ENCODE results near the gene TSPAN32.
"Not testable (repeated sequence)": the region's sequence is repeated elsewhere in the genome, so short reads cannot be mapped to it uniquely, and the experiment has no call there.

TSPAN32 gene

DNA sequence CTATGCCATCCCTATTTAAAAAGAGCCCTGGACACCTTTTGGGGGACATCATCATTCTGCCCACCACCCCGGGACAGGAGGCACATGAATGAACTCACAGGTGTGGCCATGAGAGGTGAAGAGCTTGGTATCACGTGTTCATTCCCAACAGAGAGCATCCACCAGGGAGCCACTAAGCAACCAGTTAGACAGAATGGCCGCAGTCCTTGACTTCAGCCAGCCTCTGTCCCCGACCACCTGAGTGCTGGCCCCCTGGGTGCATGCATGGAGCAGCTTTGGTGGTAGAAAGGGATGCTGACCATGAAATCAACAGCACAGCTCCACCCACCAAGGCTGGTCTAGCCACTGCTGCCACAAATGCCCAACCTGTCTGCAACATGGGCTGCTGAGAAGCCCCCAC, 44.2 kb downstream of the TSPAN32 start:
- no peak for FAIRE-seq

DNA sequence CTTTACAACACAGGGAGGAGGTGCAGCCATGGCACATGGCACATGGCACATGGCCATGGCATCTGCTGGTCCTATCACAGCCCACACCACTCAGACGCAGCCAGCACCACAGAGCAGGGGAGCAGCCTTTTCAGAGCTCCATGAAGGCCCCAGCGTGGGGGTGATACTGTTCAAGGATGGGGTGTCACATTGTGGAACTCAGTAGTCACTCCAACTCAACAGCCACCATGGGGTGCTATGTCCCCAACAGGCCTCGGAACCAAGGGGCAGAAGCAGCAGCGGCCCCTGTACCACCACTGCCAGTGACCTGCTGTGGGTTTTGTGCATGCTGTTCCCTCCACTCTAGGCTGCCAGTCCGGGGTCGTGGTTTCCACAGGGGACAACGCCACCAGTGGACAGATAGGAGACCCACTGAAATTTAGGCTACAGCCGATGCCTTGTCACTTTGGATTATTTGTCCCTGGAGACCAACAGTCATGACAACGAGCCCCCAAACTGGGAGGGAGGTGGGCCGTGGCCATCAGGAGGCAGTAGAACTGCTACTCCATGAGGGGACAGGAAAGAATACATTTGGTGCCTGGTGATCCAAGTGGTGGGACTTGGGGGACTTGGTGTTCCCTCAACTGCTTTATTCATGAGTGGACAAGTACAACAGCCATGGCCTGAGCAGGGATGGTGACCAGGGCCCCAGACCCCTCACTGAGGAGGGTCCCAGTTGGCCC, 44.9 kb downstream of the TSPAN32 start:
- FAIRE-seq = no peak

DNA sequence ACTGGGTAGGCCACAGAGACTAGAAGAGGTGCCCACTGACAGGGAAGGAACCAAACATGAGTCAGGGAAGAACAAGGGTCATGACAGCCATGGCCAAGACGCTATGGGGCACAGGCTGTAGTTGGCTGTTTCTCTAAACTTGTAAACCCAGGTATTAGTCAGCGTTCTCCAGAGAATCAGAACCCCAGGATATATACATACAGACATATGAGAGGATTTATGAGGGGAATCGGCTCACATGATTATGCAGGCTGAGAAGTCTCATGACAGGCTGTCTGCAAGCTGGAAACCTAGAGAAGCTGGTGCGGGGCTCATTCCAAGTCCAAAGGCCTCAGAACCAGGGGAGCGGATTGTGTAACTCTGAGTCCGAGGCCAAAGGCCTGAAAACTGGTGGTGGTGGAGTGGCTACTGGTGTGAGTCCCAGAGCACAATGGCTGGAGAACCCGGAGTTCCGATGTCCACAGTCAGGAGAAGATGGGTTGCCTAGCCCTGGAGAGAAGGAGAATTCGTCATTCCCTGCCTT, 45.6 kb downstream of the TSPAN32 start:
- no peak for FAIRE-seq

DNA sequence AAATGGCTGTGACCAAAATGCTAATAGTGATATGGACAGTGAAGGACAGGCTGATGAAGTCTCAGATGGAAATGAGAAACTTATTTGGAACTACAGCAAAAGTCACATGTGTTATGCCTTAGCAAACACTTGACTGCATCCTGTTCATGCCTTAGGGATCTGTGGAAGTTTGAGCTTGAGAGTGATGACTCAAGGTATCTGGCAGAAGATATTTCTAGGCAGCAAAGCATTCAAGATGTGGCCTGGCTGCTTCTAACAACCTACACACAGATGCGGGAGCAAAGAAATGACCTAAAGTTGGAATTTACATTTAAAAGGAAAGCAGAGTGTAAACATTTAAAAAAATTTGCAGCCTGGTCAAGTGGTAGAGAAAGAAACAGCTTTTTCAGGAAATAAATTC, 47.2 kb downstream of the TSPAN32 start:
- FAIRE-seq = no peak

DNA sequence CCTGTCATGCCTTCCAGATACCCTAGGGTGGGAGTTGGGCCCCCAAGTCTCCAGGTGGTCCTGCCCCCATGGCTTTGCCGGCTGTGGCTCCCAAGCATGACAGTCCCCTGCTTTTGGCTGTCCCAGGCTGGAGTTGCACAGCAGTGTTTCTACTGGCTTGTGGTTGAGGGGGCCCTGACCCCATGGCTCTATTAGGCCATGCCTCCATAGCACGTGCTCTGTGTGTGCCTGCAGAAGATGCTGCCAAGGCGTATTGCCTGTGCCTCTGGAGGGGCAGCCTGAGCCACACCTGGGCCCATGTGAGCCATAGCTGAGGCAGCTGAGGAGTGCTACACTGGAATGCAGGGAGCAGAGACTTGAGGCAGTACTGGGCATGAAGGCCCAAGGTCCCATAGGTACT, 49.9 kb downstream of the TSPAN32 start:
- FAIRE-seq = no peak

DNA sequence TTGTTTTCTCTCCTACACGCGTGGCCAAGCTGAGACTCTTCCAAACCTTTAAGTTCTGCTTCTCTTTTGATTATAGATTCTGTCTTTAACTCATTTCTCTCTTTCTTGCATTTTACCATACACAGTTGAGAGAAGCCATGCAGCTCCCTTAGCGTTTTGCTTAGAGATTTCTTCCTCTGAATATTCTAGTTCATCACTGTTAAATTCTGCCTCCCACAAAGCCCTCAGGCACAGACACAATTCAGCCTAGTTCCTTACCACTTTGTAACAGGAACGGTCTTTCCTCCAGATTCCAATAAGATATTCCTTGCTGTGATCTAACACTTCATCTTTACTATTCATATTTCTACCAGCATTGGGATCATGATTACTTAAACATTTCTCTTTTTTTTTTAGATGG, 50.6 kb downstream of the TSPAN32 start:
- FAIRE-seq = no peak

DNA sequence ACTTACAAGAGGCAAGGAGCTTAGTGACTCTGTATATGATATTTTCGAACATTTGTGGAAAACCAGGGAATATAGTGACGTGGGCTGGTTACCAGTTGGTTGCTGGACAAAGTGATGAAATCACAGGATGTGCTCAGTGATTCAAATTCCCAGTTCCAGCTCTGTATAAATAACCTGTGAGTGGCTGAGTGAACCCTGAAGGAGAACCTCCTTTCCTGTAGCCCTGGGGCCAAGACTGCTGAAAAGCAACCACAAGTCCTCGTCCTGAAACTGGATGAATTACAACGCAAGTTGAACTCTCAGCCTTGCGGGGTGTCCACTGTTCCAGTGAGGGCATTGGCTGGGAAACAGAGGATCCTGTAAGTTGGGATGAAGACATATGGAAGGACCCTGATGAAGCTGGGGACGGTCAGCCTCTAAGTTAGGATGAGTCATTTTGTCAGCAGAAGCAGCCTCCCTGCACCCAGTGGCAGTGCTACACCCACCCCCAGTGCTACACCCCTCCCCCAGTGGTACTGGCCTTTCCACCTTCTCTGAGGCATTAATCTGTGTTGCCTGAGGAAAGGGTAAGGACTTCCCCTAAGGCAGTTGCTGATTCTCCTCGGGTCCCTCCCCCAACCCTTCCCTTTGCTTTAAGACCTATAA, 53.3 kb downstream of the TSPAN32 start:
- FAIRE-seq = no peak

DNA sequence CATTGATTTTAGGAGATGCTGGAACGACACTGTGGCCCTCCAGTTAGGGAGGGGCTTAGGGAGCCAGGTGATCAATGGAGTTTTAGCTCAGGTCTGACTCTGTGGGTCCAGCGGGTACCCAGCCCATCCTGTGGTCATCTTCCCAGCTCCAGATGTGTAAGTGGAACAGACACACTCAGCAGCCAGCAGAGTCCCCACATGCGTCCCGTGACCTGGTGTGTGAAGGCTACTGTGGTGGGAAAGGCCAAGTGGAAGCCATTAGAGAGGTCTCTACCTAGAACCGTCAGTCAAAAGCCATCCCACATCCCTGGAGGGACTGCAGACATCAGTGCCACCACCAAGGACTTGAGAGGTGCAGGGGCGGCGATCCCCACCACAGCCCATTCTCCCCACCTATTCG, 55.4 kb downstream of the TSPAN32 start:
- FAIRE-seq = no peak

DNA sequence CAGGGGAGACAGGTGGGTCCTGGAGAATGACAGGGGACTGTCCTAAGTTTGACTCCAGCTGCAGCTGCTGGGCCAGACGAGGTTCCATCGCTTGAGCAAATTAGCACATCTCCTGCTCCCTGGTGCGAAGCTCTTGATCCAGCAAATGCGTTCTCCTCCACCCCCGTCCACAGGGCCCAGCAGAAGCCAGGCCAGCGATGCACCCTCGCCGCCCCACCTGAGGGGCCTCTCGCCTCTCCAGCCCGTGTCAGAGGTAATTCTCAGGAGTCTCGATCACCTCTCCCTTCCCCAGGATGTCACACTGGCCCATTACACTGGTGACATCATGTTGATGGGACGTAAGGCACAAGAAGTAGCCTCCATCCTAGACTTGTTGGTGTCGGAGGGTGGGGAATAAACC, 55.8 kb downstream of the TSPAN32 start:
- FAIRE-seq = not testable (repeated sequence)

DNA sequence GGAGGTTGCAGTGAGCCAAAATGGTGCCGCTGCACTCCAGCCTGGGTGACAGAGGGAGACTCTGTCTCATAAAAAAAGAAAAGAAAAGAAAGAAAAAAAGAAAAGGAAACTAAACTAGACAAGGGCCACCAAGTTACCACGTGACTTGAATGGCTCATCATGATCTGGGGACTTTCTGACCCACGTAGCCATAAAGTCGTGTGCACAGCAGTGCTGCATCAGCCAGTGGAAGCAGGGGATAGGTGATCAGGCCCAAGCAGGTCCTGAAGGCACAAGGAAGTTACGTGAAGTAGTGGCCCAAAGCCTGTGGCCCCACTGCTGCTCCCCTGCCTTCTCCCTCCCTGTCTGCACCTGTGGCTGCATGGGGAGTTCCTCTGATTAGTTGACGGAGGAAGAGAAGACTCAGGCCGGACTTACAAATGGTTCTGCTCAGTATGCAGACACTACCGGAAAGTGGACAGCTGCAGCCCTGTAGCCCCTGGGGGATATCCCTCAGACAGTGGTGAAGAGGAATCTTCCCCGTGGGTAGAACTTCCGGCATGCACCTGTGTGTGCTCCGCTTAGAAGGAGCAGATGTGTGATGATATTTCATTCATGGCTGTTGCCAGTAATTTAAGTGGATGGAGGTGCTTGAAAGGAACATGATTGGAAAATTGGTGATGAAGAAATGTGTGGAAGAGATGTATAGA, 57.1 kb downstream of the TSPAN32 start:
- no peak for FAIRE-seq

DNA sequence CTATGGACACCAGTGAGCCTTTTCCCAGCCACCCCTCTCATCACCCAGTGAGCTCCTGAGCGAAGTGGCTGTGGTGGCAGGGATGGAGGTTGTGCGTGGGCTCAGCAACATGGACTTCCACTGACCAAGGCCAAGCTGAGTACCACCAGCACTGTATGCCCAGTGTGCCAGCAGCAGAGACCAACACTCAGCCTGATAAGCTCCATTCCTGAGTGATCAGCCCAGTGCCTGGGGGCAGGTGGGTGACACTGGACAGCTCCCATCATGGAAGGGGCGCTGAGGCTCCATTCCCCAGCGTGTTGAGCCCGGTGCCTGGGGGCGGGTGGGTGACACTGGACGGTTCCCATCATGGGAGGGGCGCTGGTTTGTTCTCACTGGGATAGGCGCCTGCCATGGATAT, 57.7 kb downstream of the TSPAN32 start:
- FAIRE-seq = no peak

DNA sequence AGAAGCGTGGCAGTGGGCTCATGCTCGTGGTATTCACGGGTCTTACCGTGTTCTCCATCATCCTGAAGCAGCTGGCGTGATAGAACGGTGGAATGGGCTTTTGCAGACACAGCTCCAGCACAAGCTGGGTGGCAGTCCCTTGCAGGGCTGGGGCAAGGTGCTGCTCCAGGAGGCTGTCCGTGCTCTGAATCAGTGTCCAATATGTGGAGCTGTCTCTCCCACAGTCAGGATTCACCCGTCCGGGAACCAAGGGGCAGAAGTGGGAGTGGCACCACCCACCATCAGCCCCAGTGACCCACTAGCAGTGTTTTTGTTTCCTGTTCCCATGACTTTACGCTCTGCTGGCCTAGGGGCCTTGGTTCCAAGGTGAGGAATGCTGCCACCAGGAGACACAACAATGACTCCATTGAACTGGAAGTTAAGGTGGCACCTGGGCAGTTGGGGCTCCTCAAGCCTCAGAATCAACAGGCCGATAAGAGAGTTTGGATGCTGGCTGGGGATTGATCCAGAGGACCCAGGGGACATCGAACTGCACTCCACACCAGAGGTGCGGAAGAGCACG, 58.3 kb downstream of the TSPAN32 start:
- FAIRE-seq = no peak

DNA sequence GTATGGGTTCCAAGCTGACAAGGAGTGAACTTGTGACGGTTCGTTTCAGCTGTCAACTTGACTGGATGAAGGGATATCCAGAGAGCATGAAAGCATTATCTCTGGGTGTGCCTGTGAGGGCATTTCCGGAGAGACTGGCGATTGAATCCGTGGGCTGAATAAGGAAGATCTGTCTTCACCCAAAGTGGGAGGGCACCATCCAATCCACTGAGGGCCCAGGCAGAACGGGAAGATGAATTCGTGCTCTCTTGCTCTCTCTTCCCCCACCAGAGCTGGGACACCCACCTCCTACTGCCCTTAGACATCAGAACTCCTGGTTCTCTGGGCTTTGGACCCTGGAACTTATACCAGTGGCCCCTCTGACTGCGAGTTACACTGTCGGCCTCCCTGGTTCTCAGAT, 59.8 kb downstream of the TSPAN32 start:
- FAIRE-seq = no peak

DNA sequence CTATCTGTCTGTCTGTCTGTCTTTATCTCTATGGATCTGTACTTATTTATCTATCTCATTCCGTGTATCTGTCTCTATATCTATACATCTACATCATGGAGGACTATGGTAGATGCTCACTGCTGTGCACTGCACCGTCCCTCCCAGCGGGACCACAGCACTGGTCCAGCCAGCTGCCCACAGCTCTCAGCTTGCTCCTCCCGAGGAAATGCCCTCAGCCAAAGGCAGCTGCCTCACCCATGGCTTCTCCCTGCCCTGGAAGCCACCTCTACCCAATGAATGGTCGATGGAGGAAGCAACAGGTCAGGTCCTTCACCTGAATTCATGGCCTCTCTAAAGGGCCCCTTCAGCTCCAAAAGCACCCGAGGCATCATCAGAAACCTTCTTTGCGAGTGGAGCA, 60.6 kb downstream of the TSPAN32 start:
- no peak for FAIRE-seq

DNA sequence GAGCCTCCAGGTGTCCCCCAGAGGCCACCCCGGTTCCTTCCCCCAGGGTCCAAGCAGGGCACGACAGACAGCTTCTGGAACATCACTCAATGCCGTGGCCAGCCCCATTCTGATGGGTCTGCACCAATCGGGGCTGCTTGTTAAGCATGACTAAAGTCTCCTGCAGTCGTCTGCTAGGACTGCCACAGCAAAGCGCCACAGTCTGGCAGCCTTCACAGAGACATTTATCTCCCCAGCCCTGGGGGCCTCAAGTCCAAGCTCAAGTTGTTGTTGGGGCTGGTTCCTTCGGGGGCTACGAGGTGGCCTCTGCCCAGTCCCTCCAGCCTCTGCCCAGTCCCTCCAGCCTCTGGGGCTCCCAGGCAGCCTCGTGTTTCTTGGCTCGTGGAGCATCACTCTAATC, 61.3 kb downstream of the TSPAN32 start:
- FAIRE-seq = no peak

DNA sequence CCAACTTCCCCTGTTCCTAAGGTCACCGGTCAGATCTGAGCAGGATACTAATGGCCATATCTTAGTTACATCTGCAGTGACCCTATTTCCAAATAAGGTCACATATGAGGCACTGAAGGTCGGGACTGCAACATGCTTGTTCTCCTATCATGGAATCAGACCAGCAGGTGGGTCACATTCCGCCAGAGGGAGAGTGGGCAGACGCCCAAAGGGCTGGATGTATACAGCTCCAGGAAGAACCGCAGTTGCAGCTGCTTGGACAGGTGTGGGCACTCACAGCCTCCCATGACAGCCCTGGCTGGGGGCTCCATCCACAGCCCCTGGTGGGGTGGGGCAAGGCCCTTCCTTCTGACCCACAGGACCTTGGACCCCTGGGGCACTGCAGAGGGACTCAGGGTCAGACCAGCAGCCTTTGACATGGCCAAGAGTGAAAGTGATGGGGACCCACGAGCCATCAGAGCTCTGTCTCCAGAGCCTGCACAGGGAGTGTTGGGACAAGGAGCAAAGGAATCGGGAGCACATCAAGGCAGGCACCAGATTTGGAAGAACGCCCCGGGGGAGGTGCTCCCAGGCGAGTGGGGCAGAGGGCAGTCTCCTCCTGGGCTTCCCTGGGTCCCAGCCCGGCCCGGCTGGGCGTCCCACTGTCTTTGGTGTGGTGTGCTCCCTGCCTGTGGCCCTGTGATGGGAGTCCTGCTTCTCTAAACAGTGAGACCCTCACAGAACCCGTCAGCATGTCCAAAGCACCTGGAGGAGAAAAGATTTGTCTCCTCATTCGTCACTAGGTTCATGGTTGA, 62.0 kb downstream of the TSPAN32 start:
- FAIRE-seq = no peak

DNA sequence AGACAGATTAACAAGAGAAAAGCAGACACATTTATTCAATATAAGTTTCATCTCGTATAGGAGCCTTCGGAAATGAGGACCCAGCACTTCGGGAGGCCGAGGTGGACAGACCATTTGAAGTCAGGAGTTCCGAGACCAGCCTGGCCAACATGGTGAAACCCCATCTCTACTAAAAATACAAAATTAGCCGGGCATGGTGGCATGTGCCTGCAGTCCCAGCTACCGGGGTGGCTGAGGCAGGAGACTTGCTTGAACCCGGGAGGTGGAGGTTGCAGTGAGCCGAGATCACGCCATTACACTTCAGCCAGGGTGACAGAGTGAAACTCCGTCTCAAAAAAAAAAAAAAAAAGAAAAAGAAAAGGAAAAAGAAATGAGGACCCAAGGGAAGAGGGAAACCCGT, 62.6 kb downstream of the TSPAN32 start:
- FAIRE-seq = not testable (repeated sequence)

DNA sequence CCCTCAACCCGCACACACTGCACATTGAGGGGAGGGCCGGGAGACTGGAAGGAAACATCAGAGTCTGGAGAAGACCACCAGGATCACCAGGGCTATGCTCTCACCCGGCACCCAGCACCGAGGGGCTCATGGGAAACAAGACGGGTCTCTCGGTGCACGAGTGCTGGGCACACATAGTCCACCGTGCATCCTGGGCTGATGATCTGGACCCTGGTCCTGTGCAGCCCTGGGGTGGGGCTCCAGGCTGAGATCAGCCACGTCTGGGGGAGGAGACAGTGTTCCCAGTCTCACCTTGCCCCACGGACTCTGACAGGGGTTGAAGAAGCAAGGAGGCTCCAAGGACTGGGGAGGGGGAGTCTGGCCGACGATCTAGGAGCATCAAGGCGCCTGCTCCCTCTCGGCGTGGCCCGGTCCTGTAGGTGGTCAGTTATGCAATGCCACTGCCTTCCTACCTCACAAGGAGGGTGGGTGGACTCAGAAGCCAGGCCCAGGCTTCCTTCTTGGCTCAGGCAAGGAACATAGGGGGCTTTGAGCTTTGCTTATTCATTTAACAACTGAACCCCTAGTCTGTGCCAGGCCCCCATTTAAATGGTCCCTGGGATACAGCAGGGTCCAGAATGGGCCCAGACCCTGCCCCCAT, 63.9 kb downstream of the TSPAN32 start:
- FAIRE-seq = no peak

DNA sequence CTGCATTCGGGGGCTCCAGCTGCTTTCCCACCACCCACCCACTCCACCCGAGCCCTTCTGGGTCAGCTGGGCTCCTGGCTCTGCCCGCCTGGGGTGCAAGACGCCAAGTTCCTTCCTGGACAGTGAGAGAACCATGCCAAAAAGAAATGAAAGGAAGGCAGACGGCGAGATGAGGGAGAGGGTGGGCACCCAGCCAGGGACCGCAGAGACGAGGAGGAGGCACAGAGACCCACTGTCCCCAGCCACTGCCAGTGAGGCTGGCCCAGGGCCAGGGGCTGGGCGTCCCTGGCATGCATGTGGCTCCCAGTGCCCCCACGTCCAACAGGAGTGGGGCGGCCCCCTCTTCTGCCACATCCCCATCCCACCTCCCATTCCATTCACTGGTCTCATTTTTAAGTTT, 64.5 kb downstream of the TSPAN32 start:
- no peak for FAIRE-seq

DNA sequence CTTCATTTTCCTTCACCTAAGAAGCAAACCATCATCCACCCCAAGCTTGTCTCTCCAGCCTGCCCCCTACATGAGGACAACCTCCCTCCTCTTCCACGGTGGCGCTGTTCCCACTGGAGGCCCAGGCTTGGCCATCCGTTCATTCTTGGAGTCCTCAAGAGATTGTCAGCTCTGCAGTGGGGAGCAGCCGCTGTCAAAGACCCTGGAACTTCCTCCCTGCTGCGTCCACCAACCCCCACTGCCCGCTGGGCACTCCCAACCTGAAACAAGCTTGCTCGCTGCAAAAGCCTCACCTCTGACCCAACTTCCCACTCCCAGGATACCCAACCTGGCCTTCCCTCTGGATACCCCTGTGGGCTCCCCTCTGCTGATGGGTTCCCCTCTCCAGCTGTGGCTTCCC, 64.9 kb downstream of the TSPAN32 start:
- no peak for FAIRE-seq

DNA sequence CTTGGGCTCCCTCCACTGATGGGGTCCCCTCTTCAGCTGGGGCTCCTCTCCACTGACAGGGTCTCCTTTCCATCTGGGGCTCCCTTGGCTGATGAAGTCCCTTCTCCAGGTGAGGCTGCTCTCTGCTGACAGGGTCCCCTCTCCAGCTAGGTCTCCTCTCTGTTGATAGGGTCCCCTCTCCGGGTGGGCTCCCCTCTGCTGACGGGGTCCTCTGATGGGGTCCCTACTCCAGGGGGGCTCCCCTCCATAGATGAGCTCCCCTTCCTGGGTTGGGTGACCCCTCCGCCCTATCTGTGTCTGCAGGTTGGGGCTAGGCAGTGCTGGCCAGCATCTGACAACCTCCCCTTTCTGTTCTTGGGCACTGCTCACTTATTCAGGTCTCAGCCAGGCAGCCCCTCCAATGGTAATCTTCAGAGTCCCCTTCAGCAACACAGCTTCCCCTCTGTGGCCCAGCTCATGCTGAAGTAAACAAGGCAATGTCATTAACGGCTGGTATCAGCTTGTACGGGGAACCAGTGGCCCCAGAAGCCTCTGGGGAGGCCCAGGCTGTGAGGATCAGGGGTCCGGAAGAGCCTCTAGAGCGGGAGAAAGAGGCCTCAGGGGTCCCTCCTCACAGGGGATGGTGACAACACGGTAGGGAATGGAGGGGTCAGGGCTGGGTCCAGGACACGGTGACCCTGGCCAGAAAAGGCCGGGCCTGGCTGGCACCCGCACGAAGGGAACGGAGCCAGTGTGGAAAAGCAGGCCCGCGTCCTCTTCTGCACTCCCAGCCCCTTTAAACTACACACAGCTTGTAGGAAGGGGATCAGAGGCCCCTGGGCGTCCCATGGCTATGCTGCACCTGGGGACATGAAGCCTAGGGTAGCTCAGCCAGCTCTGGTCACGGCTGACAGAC, 65.7 kb downstream of the TSPAN32 start:
- FAIRE-seq = no peak
